Dendritic cell treated with granulocyte-macrophage colony-stimulating factor and Interleukin-4, amounts not matched to agents 40 ng/mL and 50 ng/mL, for 4 days (primary cell): ENCODE results near the gene COL23A1.

Source experiments
- H3K27ac Mint-ChIP-seq: one replicate; pipeline ENCODE4 v1.8.0; 2022; ENCODE audit warnings: mild to moderate bottlenecking, mixed read lengths
- H3K27me3 Mint-ChIP-seq: one replicate; pipeline ENCODE4 v1.8.0; 2022; ENCODE audit warnings: mild to moderate bottlenecking, mixed read lengths
- H3K36me3 Mint-ChIP-seq: one replicate; pipeline ENCODE4 v1.8.0; 2022; ENCODE audit warnings: low read depth, mixed read lengths
- H3K4me1 Mint-ChIP-seq: one replicate; pipeline ENCODE4 v1.8.0; 2022; ENCODE audit warnings: low read depth, mixed read lengths
- H3K4me3 Mint-ChIP-seq: one replicate; pipeline ENCODE4 v1.8.0; 2022; ENCODE audit warnings: mild to moderate bottlenecking, moderate library complexity, mixed read lengths
- H3K9me3 Mint-ChIP-seq: one replicate; pipeline ENCODE4 v1.8.0; 2022; ENCODE audit warnings: mixed read lengths
- intact Hi-C: fragments of 100-400 bp; cut with micrococcal nuclease; formaldehyde crosslinking; loops from one replicate; pipeline ENCODE4 v1.15.0; 2022

Gene COL23A1

GRCh38 chr5:178413988-178414387, 176.2 kb downstream of the COL23A1 start:
- Mint-ChIP-seq H3K4me1 (peaks cover 27% of the 10 kb centered on the region), H3K4me3 (no peak overlapping the region), H3K27me3 (peaks cover 14% of the 10 kb centered on the region), H3K9me3 (no peaks in the 10 kb centered on the region), H3K36me3 (no peaks in the 10 kb centered on the region), H3K27ac (peak overlapping the region; percentile 1)
- intact Hi-C loops: no loop called here

GRCh38 chr5:178411083-178411482, 179.1 kb downstream of the COL23A1 start:
- Mint-ChIP-seq H3K4me3 (no peak overlapping the region), H3K27me3 (peaks cover 2% of the 10 kb centered on the region), H3K4me1 (peaks cover 31% of the 10 kb centered on the region), H3K36me3 (peaks cover 8% of the 10 kb centered on the region), H3K27ac (no peak overlapping the region), H3K9me3 (peaks cover 17% of the 10 kb centered on the region)
- intact Hi-C loops: no loop called here

- H3K9me3 Mint-ChIP-seq: peaks cover 17% of the 10 kb centered on the region
- H3K36me3 Mint-ChIP-seq: peaks cover 8% of the 10 kb centered on the region
- peaks cover 2% of the 10 kb centered on the region for H3K27me3 Mint-ChIP-seq
- no peak overlapping the region for H3K27ac Mint-ChIP-seq
- intact Hi-C loops: no loop called here
- H3K4me3 Mint-ChIP-seq: no peak overlapping the region
- peaks cover 44% of the 10 kb centered on the region for H3K4me1 Mint-ChIP-seq
These were observed 182.5 kb downstream of the COL23A1 start for GRCh38 chr5:178407646-178408045.

- peaks cover 17% of the 10 kb centered on the region for H3K9me3 Mint-ChIP-seq
- peaks cover 33% of the 10 kb centered on the region for H3K4me1 Mint-ChIP-seq
- H3K36me3 Mint-ChIP-seq: peaks cover 8% of the 10 kb centered on the region
- H3K27ac Mint-ChIP-seq: peak overlapping the region; percentile 5
- intact Hi-C loops: no loop called here
- H3K4me3 Mint-ChIP-seq: no peak overlapping the region
- peaks cover 2% of the 10 kb centered on the region for H3K27me3 Mint-ChIP-seq
These were observed 185.2 kb downstream of the COL23A1 start for GRCh38 chr5:178404987-178405386.

GRCh38 chr5:178403956-178404600, 186.1 kb downstream of the COL23A1 start:
- Mint-ChIP-seq H3K27ac (no peak overlapping the region), H3K36me3 (peaks cover 8% of the 10 kb centered on the region), H3K4me3 (no peak overlapping the region), H3K27me3 (peaks cover 2% of the 10 kb centered on the region), H3K4me1 (peaks cover 33% of the 10 kb centered on the region), H3K9me3 (peaks cover 17% of the 10 kb centered on the region)
- intact Hi-C loops: no loop called here

GRCh38 chr5:178403351-178403750, 186.8 kb downstream of the COL23A1 start:
- peaks cover 3% of the 10 kb centered on the region for H3K27me3 Mint-ChIP-seq
- no peak overlapping the region for H3K4me3 Mint-ChIP-seq
- intact Hi-C loops: no loop called here
- H3K27ac Mint-ChIP-seq: no peak overlapping the region
- H3K36me3 Mint-ChIP-seq: peaks cover 8% of the 10 kb centered on the region
- H3K4me1 Mint-ChIP-seq: peaks cover 32% of the 10 kb centered on the region
- H3K9me3 Mint-ChIP-seq: peaks cover 15% of the 10 kb centered on the region

- Mint-ChIP-seq H3K4me3 (no peak overlapping the region), H3K4me1 (peaks cover 10% of the 10 kb centered on the region)
- intact Hi-C loops: no loop called here
These were observed 190.5 kb downstream of the COL23A1 start for GRCh38 chr5:178399701-178400095.

GRCh38 chr5:178398901-178399700, 191.1 kb downstream of the COL23A1 start:
- peaks cover 3% of the 10 kb centered on the region for H3K27me3 Mint-ChIP-seq
- peak overlapping the region; percentile 23 for H3K27ac Mint-ChIP-seq
- H3K9me3 Mint-ChIP-seq: no peaks in the 10 kb centered on the region
- peaks cover 7% of the 10 kb centered on the region for H3K4me1 Mint-ChIP-seq
- intact Hi-C loops: no loop called here
- H3K4me3 Mint-ChIP-seq: no peak overlapping the region
- H3K36me3 Mint-ChIP-seq: no peaks in the 10 kb centered on the region

More at GRCh38 chr5:178399701-178400095, 190.5 kb downstream of the COL23A1 start:
- H3K27ac Mint-ChIP-seq: no peak overlapping the region
- no peaks in the 10 kb centered on the region for H3K36me3 Mint-ChIP-seq
- H3K27me3 Mint-ChIP-seq: peaks cover 3% of the 10 kb centered on the region
- H3K9me3 Mint-ChIP-seq: no peaks in the 10 kb centered on the region

- Mint-ChIP-seq H3K27ac (no peak overlapping the region), H3K36me3 (no peaks in the 10 kb centered on the region), H3K9me3 (no peaks in the 10 kb centered on the region), H3K4me3 (no peak overlapping the region), H3K4me1 (peaks cover 24% of the 10 kb centered on the region), H3K27me3 (peaks cover 2% of the 10 kb centered on the region)
- intact Hi-C loops: no loop called here
These were observed 193.1 kb downstream of the COL23A1 start for GRCh38 chr5:178396796-178397720.

GRCh38 chr5:178394074-178394473, 196.1 kb downstream of the COL23A1 start:
- Mint-ChIP-seq H3K4me1 (peaks cover 48% of the 10 kb centered on the region), H3K27ac (peak overlapping the region; percentile 78), H3K36me3 (no peaks in the 10 kb centered on the region), H3K27me3 (peaks cover 1% of the 10 kb centered on the region), H3K4me3 (no peak overlapping the region), H3K9me3 (no peaks in the 10 kb centered on the region)
- intact Hi-C loops: no loop called here

- Mint-ChIP-seq H3K27ac (peak overlapping the region; percentile 78), H3K4me3 (no peak overlapping the region), H3K36me3 (no peaks in the 10 kb centered on the region), H3K9me3 (no peaks in the 10 kb centered on the region), H3K27me3 (no peaks in the 10 kb centered on the region), H3K4me1 (peaks cover 59% of the 10 kb centered on the region)
- intact Hi-C loops: no loop called here
These were observed 197.2 kb downstream of the COL23A1 start for GRCh38 chr5:178392931-178393394.

- H3K27me3 Mint-ChIP-seq: no peaks in the 10 kb centered on the region
- H3K27ac Mint-ChIP-seq: peak overlapping the region; percentile 78
- intact Hi-C loops: no loop called here
- no peaks in the 10 kb centered on the region for H3K36me3 Mint-ChIP-seq
- H3K9me3 Mint-ChIP-seq: no peaks in the 10 kb centered on the region
- no peak overlapping the region for H3K4me3 Mint-ChIP-seq
- peaks cover 65% of the 10 kb centered on the region for H3K4me1 Mint-ChIP-seq
These were observed 197.8 kb downstream of the COL23A1 start for GRCh38 chr5:178392386-178392785.

GRCh38 chr5:178391480-178391879, 198.7 kb downstream of the COL23A1 start:
- Mint-ChIP-seq H3K9me3 (no peaks in the 10 kb centered on the region), H3K4me1 (peaks cover 73% of the 10 kb centered on the region), H3K27me3 (peaks cover 2% of the 10 kb centered on the region), H3K36me3 (no peaks in the 10 kb centered on the region), H3K4me3 (no peak overlapping the region), H3K27ac (peak overlapping the region; percentile 78)
- intact Hi-C loops: no loop called here
